GM21447 (cell line): ENCODE results near the gene STX4.
"Not testable (repeated sequence)": the region's sequence is repeated elsewhere in the genome, so short reads cannot be mapped to it uniquely, and the experiment has no call there.

Experiments used
- ATAC-seq: cut with Tn5 transposase; IDR thresholded peaks from one replicate; pipeline ENCODE4 v1.9.1; 2021; ENCODE audit not compliant: unreplicated experiment

The STX4 gene

DNA sequence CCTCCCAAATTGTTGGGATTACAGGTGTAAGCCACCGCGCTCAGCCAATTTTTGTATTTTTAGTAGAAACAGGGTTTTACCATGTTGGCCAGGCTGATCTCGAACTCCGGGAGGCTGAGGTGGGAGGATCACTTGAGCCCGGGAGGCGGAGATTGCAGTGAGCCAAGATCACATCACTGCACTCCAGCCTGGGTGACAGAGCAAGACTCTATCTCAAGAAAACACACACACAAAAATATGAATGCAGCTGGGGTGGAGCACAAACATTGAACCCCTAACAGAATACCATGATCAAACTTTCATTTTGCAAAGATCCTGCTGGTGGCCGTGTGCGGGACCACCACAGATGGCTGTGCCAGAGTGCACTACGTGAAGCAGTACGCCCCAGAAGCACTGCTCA is 15.6 kb upstream of the STX4 start:
- ATAC-seq: not testable (repeated sequence)

DNA sequence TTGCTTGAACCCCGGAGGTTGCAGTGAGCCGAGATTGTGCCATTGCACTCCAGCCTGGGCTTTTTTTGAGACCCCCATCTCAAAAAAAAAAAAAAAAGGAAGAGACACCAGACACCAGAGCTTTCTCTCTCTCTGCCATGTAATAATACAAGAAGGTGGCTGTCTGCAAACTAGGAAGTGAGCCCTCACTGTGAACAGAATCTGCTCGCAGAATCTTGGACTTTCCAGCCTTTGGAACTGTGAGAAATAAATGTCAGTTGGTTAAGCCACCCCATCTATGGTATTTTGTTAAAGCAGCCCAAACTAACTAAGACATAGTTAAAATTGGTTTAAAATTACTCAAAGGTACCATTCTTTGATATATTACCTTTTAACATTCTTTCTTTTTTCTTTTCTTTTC is 12.8 kb upstream of the STX4 start:
- ATAC-seq: no peak

DNA sequence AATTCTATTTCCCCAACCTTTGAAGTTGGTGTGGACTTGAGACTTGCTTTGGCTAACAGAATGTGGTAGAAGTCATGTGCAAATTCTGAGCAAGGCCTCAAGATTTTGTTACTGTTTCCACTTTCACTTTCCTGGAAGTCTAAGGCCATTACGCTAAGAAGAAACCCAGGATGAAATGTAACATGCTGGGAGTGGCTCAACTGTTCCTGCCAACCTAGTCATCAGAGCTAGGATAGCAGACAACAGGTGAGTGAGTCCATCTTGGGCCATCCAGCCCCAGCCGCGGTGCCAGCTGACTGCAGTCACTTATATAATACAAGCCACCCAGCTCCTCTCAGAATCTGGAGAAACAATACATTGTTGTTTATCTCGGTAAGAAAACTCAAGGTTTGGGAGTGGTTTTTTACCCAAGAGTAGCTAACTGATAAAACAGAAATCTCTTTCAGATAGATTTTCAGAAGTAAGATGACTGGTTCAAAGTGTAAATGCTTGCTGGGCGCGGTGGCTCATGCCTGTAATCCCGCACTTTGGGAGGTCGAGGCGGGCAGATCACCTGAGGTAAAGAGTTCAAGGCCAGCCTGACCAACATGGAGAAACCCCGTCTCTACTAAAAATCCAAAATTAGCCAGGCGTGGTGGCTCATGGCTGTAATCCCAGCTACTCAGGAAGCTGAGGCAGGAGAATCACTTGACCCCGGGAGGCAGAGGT is 10.7 kb upstream of the STX4 start:
- no peak for ATAC-seq

DNA sequence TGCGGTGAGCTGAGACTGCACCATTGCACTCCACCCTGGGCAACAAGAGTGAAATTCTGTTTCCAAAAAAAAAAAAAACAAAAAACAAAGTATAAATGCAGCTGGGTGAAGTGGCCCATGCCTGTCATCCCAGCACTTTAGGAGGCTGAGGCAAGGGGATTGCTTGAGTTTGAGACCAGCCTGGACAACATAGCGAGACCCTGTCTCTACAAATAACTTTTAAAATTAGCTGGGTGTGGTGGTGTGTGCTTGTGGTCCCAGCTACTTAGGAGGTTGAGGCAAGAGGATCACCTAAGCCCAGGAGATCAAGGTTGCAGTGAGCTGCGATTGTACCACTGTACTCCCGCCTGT is 10.1 kb upstream of the STX4 start:
- ATAC-seq: no peak

DNA sequence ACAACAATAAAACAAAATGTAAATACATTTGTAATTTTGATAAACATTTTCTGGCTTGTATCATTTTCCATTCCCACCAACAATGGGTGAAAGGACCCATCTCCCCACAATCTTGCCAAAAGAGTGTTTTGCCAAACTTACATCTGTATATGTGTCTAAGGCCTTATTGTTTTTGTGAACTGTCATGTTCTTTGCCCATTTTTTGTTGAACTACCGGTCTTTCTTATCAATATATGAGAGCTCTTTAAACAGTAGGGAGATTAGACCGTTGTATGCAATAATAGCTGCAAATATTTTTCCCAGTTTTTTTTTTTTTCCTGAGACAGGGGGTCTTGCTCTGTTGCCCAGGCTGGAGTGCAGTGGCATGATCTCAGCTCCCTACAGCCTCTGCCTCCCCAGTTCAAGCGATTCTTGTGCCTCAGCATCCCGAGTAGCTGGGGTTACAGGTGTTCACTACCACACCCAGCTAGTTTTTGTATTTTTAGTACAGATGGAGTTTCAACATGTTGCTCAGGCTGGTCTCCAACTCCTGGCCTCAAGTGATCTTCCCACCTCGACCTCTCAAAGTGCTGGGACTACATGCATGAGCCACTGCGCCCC is 9.6 kb upstream of the STX4 start:
- no peak for ATAC-seq

DNA sequence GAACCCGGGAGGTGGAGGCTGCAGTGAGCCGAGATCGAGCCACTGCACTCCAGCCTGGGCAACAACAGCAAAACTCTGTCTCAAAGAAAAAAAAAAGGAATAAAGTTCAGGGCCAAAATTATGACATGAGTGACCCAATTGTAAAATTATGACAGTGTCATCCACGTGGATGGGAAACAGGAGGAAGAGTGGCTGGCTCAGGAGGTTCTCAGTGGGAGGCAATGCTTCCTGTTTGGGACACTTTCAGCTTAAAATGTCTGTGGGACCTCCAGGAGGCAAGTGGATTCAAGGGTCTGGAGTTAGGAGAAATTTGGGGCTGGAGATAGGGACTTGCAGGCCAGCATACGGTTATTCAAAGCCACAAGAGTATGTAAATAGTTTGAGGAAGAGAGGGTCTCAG is 8.0 kb upstream of the STX4 start:
- no peak for ATAC-seq

DNA sequence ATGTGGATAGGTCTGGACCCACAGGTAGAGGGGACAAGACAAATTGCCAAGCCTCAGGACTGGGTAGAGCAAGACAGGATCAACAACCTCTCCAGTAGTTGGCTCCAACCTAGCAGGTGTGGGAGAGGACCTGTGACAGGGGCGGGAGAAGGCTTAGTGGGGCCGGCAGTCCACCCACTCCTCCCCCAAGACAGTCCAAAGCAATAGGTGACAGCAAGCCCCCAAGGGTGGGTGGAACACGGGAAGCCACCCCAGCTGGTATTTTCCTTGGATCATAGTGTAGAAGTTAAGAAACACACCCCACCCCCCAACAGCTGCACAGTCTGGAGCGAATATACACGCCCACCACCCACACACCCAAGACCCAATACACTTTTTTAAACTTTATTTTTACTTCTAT is 4.1 kb upstream of the STX4 start:
- no peak for ATAC-seq

DNA sequence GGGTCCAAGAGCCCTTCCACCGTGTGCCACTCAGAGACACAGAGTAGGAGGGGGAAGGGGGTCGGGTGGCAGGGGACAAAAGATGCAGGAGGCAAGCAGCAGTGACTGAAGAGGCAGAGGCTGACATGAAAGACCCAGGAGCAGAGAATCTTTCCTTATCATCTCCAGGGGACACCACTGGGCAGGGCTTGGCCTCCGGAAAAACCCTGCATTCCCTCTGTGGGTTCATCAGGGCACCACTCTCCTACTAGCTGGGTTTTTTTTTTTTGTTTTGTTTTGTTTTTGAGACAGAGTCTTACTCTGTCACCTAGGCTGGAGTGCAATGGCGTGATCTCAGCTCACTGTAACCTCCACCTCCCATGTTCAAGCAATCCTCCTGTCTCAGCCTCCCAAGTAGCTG is 2.1 kb upstream of the STX4 start:
- no peak for ATAC-seq

DNA sequence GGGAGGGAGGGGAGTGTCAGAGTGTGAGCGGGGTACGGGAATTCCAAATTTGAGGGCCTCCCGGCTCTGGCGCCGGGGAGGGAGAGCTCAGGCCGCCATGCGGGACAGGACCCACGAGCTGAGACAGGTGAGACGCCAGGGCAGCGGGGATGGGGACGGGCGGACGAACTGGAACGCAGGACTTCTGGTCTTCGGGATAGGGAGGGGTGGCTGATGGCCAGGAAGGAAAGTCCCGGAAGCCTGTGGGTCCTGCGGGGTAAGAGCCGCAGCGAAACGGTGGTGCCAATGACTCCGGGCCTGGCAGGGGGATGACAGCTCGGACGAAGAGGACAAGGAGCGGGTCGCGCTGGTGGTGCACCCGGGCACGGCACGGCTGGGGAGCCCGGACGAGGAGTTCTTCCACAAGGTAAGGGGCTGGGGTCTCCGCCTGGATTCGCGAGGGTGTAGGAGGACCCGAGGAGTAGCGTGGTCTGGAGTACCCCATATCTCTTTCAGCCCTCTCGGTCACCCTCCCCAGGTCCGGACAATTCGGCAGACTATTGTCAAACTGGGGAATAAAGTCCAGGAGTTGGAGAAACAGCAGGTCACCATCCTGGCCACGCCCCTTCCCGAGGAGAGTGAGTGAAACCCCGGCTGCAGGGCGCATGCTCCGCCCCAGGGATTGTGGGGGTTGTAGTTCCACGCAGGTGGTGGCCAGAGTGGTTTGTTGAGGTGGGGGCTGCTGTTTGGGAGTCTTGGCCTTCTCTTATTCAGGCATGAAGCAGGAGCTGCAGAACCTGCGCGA is 543 bp downstream of the STX4 start:
- peak; percentile 42 for ATAC-seq

DNA sequence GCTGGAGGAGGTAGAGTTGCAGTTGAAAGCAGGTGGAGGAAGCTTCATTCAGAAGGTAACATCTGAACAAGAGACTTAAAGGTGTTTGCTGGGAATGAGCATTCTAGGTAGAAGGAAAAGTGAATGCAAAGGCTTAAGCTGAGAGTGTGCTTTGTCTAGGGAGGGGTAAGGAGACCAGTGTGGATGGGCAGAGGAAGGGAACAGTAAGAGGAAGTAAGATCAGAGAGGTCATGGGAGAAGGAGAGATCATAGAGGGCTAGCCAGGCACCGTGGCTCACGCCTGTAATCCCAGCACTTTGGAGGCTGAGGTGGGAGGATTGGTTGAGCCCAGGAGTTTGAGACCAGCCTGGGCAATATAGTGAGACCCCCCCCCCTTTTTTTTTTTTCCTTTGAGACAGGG is 3.3 kb downstream of the STX4 start:
- ATAC-seq: no peak

DNA sequence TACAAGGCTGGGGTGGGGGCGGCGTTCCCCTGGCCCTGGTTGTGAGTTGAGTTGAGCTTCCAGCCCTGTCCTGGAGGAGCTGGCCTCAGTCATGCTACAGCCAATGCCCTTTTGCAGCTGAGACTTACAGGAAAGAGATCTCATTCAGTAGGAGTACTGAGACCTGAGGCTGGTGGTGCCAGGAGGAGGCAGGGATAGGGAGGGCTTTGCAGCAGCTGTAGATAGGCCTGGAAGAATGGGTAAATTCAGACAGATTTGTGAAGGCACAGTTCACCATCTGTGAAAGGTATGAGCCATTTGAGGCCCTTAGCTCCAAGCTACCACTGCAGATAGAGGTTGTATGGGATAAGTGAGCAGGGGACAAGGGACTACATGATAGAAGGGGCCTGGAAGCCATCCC is 5.6 kb downstream of the STX4 start:
- no peak for ATAC-seq

DNA sequence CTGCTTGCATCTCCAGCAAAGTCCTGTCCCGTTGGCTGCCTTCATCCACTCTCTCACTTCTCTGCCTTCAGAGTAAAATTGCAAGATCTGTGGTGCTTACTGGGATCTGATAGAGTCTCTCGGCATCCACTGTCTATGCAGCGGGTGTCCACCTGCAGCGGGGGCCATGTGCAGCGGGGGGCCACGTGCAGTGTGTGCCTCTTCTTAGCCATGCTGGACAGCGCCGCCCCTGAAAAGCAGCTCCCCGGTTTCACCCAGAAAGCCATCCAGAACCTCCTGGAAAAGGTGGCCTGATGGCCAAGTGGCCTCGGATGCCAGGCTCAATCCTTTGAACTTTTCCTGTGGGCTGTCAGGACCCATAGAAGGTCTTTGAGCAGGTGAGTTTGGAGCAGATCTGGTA is 9.5 kb downstream of the STX4 start:
- no peak for ATAC-seq

DNA sequence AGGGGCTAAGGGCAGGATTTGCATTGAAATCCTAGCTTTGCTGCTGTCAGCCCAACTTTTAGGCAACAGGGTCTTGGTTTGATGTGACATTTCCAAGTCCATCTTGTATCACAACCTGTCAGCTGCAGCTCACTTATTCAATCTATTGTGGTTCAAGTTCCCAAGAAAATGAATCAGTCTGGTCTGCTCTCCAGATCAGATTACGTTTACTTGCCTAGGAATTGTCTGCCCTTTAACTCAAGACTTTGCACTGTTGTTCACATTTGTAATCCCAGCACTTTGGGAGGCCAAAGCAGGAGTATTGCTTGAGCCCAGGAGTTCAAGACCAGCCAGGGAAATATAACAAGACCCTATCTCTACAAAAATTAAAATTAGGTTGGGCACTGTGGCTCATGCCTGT is 10.0 kb downstream of the STX4 start:
- no peak for ATAC-seq

DNA sequence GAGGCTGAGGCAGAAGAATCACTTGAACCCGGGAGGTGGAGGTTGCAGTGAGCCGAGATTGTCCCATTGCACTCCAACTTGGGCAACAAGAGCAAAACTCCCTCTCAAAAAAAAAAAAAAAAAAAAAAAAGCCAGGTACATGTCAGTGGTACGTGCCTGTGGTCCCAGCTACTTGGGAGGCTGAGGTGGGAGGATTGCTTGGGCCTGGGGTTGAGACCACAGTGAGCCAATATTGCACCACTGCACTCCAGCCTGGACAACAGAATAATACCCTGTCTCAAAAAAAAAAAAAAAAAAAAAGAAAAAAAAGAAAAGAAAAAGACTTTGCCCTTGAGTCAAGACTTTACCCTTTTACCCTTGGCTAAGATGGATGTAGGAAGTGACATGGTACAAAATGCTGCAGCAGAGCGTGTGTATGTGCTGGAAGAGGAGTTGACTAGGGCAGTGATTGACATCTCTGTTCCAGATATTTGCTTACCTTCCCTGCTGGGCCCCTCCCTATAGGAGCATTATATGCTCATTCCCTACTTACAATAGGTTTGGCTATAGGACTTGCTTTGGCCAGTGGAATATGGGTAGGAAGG is 10.6 kb downstream of the STX4 start:
- ATAC-seq: no peak

DNA sequence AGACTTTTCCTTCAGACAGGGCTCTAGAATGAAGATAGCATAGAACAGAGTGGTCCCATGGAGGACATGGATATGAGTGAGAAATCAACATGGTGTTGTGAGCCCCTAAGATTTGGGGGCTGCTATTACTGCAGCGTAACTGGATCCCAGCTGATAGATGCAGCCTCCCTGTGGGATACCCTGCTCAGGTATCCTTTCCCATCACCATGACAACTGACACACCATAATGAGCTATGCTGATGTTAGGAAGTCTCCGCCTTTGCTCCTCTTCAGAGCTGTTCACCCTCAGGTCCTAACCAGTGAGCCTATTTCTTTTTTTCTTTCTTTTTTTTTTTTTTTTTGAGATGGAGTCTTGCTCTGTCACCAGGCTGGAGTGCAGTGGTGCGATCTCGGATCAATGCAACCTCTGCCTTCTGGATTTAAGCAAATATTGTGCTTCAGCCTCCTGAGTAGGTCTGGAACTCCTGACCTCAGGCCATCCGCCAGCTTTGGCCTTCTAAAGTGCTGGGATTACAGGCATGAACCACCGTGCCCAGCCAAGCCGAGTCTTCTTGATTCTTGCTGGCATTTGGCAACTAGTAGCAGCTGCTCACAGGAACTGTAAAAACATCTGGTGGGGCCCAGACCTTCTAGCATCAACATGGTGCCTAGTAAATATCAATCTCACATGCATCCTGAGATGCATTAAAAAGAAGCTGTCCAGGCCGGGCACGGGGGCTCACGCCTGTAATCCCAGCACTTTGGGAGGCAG is 17.1 kb downstream of the STX4 start:
- ATAC-seq: no peak

DNA sequence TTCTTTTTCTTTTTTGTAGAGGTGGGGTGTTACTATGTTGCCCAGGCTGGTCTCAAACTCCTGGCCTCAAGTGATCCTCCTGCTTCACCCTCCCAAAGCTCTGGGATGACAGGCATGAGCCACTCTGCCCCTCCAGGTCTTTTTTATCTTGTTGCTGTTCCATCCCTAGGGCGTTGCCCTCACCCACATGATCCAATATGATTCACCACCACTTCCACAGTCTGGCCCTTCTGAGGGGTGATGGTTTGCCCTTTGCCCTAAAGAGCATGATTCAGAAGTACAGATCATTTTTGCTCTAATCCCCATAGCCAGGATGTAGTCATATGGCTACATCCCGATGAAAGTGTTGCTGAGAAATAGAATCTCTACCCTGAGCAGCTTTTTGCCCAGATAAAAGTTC is 18.8 kb downstream of the STX4 start:
- no peak for ATAC-seq

DNA sequence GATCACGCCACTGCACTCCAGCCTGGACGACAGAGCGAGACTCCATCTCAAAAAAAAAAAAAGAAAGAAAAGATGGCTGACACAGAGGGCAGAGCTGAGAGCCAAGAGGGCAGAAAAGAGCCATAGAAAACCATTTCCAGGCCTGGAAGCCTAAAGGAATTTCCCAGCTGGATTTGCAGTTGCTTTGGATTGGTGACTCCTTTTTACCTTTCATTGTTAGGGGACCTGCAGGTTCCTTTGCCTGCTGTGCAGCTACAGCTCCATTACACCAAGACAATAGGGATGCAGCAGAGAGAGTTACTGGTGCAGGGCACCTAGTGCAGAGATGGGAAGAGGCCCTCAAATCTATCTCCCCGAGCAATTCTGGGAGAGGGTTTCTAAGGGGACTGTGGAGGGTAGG is 22.3 kb downstream of the STX4 start:
- no peak for ATAC-seq

DNA sequence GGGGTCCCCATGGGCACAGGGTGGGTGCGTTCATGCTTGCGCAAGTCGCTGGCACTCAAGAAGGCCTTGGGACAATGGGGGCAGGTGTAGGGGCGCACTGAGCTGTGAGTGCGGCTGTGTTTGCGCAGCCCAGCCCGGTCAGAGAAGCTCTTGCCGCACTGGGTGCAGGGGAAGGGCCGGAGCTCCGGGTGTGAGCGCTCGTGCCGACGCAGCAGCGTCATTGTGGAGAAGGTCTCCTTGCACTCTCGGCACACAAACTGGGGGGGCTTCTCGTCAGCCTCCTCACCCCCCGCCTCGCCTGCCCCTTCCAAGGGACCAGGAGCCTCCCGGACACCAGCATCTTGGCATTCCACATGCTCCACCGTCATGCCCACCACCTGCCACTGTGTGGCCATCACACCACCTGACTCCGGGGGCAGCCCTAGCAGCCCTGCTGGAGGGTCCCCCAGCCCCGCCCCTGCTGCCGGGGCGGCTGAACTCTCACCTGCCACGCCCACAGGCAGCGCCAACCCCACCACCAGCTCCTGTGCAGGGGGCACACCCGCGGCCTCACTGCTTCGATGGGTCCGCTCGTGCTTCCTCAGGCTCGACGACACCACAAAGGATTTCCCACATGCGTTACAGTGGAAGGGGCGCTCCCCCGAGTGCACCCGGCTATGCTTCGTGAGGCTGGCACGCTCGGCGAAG is 27.9 kb downstream of the STX4 start:
- ATAC-seq: no peak

DNA sequence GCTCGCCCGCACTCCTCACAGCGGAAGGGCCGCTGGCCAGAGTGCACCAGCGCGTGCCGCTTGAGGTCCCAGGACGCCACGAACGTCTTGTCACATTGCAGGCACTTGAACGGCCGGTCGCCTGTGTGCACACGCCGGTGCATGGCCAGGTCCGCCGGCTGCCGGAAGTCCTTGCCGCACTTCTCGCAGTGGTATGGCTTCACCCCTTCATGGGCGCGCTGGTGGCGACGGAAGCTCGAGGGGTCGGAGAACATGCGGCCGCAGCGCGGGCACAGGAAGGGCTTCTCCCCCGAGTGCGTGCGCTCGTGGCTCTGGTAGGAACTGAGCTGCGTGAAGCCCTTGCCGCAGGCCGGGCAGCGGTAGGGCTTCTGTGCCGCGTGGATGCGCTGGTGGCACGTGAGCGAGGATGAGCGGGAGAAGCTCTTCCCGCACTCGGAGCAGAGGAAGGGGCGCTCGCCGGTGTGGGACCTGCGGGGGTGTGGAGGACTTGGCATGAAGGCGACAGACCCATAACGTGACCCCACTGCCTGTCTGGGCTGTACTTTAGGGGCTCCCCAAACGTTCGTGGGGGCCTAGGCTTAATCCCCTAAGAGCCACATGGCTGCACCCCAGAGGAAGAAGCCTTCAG is 28.6 kb downstream of the STX4 start:
- no peak for ATAC-seq

DNA sequence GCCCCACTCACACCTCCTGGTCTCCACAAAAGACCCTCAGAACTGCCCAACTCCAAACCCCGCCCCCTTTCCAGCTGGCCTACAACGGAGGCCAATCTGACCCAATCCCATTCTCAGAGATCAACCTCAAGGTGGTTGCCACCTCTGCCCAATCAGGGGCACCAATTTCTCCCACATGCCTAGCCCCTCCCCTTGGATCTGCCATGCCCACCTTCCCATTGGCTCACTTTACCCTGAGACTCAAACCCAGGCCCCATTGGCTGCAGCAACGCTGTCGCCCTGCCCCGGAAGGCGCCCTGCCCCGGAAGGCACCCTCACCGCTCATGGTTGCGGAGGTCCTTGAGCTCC is 30.1 kb downstream of the STX4 start:
- no peak for ATAC-seq
